ENCODE data around the gene SPSB4. TPM values are rescaled to one million over a fixed set of nuclear protein-coding genes. Genes with fewer than 3 reads are reported as not detected.
"Not testable (repeated sequence)": the region's sequence is repeated elsewhere in the genome, so short reads cannot be mapped to it uniquely, and the experiment has no call there.

The SPSB4 gene
- total and polyA plus RNA-seq, 10 donors, result 0.87 to 10.7 (median 5.9) TPM

DNA sequence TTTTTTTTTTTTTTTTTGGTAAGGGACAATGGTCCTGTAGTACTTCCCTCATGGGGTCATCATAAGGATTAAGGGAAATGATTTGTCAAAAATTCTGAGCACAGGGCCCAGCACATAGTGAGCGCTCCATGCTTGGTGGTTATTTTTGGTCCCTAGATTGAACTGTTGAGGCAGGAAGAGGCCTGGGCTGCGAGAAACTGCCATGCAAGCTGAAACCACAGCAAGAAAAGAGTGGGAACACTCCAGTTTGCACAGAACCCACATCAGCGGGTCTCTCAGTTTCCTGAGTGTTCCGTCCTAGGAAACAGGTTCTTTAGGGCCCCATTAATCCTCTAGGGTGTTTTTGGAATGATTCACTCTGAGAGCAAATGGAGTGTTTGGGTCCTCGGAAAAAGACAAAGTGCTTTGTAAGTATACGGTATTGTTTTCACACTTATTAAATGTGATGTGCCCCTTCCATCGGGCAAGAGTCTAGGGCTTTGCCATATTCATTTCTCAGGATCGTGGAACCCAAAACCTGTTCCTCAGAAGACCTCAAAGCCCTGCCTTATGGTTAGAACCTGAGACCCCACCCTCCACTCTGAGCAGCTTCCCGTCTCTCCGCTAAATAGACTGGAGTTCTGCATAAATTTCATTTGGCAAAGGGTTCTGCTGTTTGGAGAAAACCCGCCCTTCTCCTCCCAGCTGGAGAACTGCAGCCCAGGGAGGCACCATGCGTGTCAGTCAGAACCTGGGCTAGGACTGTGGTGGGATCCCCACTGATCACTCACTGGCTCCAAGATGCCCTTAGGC, 60.4 kb downstream of the SPSB4 start:
- H3K9me3 ChIP-seq, result peaks cover 0 to 9% (median 2%) of the 10 kb centered on the region in 8 donors
- peak overlapping the region in 1 of 8 donors; percentile 17 for H3K27ac ChIP-seq
- no peak overlapping the region for H3K4me3 ChIP-seq
- WGBS, 5 donors, result 68 to 85% (median 74%) methylated on average over 12 of the region's 12 CpGs
- TF ChIP-seq POLR2AphosphoS5 (IDR thresholded peaks at IDR 0.05), result no peak
- no peak for TF ChIP-seq CTCF (IDR thresholded peaks at IDR 0.05 in 8 of 11, conservative IDR thresholded peaks at IDR 0.05 in 3 of 11)
- TF ChIP-seq POLR2A (IDR thresholded peaks at IDR 0.05), result no peak
- no peaks in the 10 kb centered on the region for H3K27me3 ChIP-seq (replicated peaks in 1 of 7)
- no peaks in the 10 kb centered on the region for H3K36me3 ChIP-seq
- no peaks in the 10 kb centered on the region for H3K4me1 ChIP-seq
- no peak for DNase-seq
- intact Hi-C loops (cut with DNase I; ENCODE audit: low total_unique reads), result no loop called here

DNA sequence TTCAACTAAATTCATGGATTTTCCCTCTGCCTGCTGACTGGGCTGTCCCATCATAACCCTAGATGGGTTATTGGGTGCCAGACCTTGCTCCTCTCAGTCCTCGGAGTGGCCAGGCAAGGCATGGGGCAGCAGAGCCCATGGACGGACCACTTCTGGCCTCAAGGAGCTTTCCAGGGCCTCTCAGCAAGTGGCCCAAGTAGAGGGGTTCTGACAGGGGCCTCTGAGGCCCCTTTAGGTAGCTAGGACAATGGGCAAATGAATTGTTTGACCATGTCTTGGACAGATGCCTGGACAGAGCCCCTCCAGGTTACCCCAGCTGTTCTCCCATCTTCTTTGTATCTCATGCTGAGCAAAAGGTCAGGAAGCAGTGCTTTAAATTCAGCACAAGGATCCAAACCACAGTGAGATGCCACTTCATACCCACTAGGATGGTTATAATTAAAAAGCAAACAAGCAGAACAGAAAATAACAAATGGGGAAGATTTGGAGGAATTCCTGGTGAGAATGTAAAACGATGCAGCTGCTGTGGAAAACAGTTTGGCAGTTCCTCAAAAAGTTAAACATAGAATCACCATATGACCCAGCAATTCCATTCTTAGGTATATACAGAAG, 61.6 kb downstream of the SPSB4 start:
- no peaks in the 10 kb centered on the region for H3K4me1 ChIP-seq
- no peak for TF ChIP-seq POLR2AphosphoS5 (IDR thresholded peaks at IDR 0.05)
- no peak for TF ChIP-seq POLR2A (IDR thresholded peaks at IDR 0.05)
- no peak for TF ChIP-seq CTCF (IDR thresholded peaks at IDR 0.05 in 8 of 11, conservative IDR thresholded peaks at IDR 0.05 in 3 of 11)
- intact Hi-C loops (cut with DNase I; ENCODE audit: low total_unique reads), result no loop called here
- H3K27me3 ChIP-seq (replicated peaks in 1 of 7), result no peaks in the 10 kb centered on the region
- no peak for DNase-seq
- 60 to 79% (median 72%) methylated on average over 3 of the region's 3 CpGs for WGBS, 5 donors
- no peaks in the 10 kb centered on the region for H3K36me3 ChIP-seq
- H3K9me3 ChIP-seq, result peaks cover 0 to 10% (median 4%) of the 10 kb centered on the region in 8 donors
- H3K27ac ChIP-seq, result peak overlapping the region in 1 of 8 donors; percentile 50
- H3K4me3 ChIP-seq, result no peak overlapping the region

DNA sequence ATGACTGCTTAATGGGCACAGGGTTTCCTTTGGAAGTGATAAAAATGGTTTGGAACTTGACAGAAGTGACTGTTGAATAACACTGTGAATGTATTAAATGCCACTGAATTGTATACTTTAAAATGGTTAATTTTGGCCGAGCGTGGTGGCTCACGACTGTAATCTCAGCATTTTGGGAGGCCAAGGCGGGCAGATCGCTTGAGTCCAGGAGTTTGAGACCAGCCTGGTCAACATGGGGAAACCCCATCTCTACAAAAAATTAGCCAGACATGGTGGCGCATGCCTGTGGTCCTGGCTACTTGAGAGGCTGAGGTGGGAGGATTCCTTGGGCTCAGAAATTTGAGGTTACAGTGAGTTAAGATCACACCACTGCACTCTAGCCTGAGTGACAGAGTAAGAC, 62.5 kb downstream of the SPSB4 start:
- intact Hi-C loops (cut with DNase I; ENCODE audit: low total_unique reads); H3K4me3 ChIP-seq; H3K27me3 ChIP-seq (replicated peaks in 1 of 7); H3K4me1 ChIP-seq; DNase-seq; H3K36me3 ChIP-seq: not testable (repeated sequence)
- 93 to 96% (median 94%) methylated on average over 6 of the region's 6 CpGs for WGBS, 5 donors
- Histone ChIP-seq H3K27ac (peak overlapping the region in 2 of 8 donors; percentile 59 to 63), H3K9me3 (peaks cover 0 to 10% (median 6%) of the 10 kb centered on the region in 8 donors)

- DNase-seq, result no peak
- Histone ChIP-seq H3K36me3 (no peaks in the 10 kb centered on the region), H3K27ac (peak overlapping the region in 4 of 8 donors; percentile 34 to 63 (median 48)), H3K4me3 (no peak overlapping the region), H3K4me1 (no peaks in the 10 kb centered on the region), H3K9me3 (peaks cover 0 to 10% (median 6%) of the 10 kb centered on the region in 8 donors), H3K27me3 (replicated peaks in 1 of 7) (no peaks in the 10 kb centered on the region)
- TF ChIP-seq POLR2A (IDR thresholded peaks at IDR 0.05) (no peak), POLR2AphosphoS5 (IDR thresholded peaks at IDR 0.05) (no peak), CTCF (IDR thresholded peaks at IDR 0.05 in 8 of 11, conservative IDR thresholded peaks at IDR 0.05 in 3 of 11) (no peak)
- intact Hi-C loops (cut with DNase I; ENCODE audit: low total_unique reads), result no loop called here
- WGBS, 5 donors, result 85 to 92% (median 87%) methylated on average over 10 of the region's 10 CpGs
Measured at GRCh38 chr3:141114179-141114745, 63.1 kb downstream of the SPSB4 start.
